Thoracic aorta (tissue), 2 donors: ENCODE results near the gene MYT1. TPM values are rescaled to one million over a fixed set of nuclear protein-coding genes. Genes with fewer than 3 reads are reported as not detected.

Source experiments
- ATAC-seq: fragments of 150-250 bp; one replicate; pipeline ENCODE4 v1.8.0; 2017; ENCODE audit warnings: low read depth; ENCODE audit not compliant: insufficient number of reproducible peaks, low FRiP score
- DNase-seq: peaks from one replicate; pipeline ENCODE4 v3.0.0-alpha.2; 2020; ENCODE audit warnings: low spot score
- H3K27ac ChIP-seq, 2 donors: fragments of 200-600 bp; sonication (generic); 1 replicate in 1 of 2; 2 replicates in 1 of 2; pipeline ENCODE4 v1.5.1; 2016; ENCODE audit warnings: mild to moderate bottlenecking in 2 of 2, moderate library complexity in 2 of 2
- H3K27me3 ChIP-seq: fragments of 200-600 bp; sonication (generic); replicated peaks from 2 replicates; pipeline ENCODE4 v1.6.0; 2016; ENCODE audit warnings: mild to moderate bottlenecking; ENCODE audit not compliant: insufficient read depth
- H3K36me3 ChIP-seq: fragments of 200-600 bp; sonication (generic); one replicate; pipeline ENCODE4 v1.5.1; 2016
- H3K4me1 ChIP-seq, 2 donors: fragments of 200-600 bp; sonication (generic); 1 replicate in 1 of 2; 2 replicates in 1 of 2; pipeline versions ENCODE4 v1.5.1 to v1.6.0; 2016; ENCODE audit warnings: low read depth in 2 of 2, mild to moderate bottlenecking in 1 of 2; ENCODE audit not compliant: control insufficient read depth in 1 of 2
- H3K4me3 ChIP-seq: fragments of 200-600 bp; sonication (generic); 2 replicates; pipeline ENCODE4 v1.5.1; 2016; ENCODE audit warnings: mild to moderate bottlenecking
- H3K9me3 ChIP-seq: fragments of 200-600 bp; sonication (generic); 2 replicates; pipeline ENCODE4 v1.5.1; 2016
- CTCF ChIP-seq: fragments of 200-600 bp; sonication (generic); IDR thresholded peaks from one replicate; pipeline ENCODE4 v1.5.1; 2019; ENCODE audit warnings: antibody characterized with exemption
- total RNA-seq, 2 donors: library from RNA; depleted of rRNA; stranded (reverse); fragments of >200 nt; gene quantifications; one replicate each; pipeline versions ENCODE4 v1.1.0 to v1.2.3, GENCODE V29; 2016

MYT1 gene
- total RNA-seq, 2 donors from 2014 or later: not detected

- ATAC-seq: no peak
- TF ChIP-seq CTCF: no peak
- no peak for DNase-seq
- Histone ChIP-seq H3K9me3 (no peaks in the 10 kb centered on the region), H3K27ac (no peak overlapping the region), H3K27me3 (no peaks in the 10 kb centered on the region), H3K4me3 (no peak overlapping the region), H3K4me1 (no peaks in the 10 kb centered on the region), H3K36me3 (peaks cover under 1% of the 10 kb centered on the region)
Observed at GRCh38 chr20:64276817-64277216, 112.6 kb downstream of the MYT1 start.

GRCh38 chr20:64277571-64278316 lies 113.5 kb downstream of the MYT1 start:
- TF ChIP-seq CTCF: no peak
- Histone ChIP-seq H3K9me3 (no peaks in the 10 kb centered on the region), H3K36me3 (no peaks in the 10 kb centered on the region), H3K4me3 (no peak overlapping the region), H3K27me3 (no peaks in the 10 kb centered on the region), H3K27ac (no peak overlapping the region), H3K4me1 (no peaks in the 10 kb centered on the region)
- ATAC-seq: no peak
- no peak for DNase-seq

- Histone ChIP-seq H3K9me3 (no peaks in the 10 kb centered on the region), H3K27ac (no peak overlapping the region), H3K36me3 (no peaks in the 10 kb centered on the region), H3K4me3 (no peak overlapping the region), H3K27me3 (no peaks in the 10 kb centered on the region), H3K4me1 (no peaks in the 10 kb centered on the region)
- TF ChIP-seq CTCF: no peak
- ATAC-seq (no peak), DNase-seq (no peak)
Observed at GRCh38 chr20:64278317-64278681, 114.0 kb downstream of the MYT1 start.

GRCh38 chr20:64279826-64280459 lies 115.7 kb downstream of the MYT1 start:
- no peak for ATAC-seq
- no peak for TF ChIP-seq CTCF
- Histone ChIP-seq H3K9me3 (no peaks in the 10 kb centered on the region), H3K4me3 (no peak overlapping the region), H3K27me3 (no peaks in the 10 kb centered on the region), H3K36me3 (no peaks in the 10 kb centered on the region), H3K4me1 (no peaks in the 10 kb centered on the region), H3K27ac (no peak overlapping the region)
- no peak for DNase-seq

- no peaks in the 10 kb centered on the region for H3K4me1 ChIP-seq
- ATAC-seq (no peak), DNase-seq (no peak)
- no peaks in the 10 kb centered on the region for H3K9me3 ChIP-seq
- no peaks in the 10 kb centered on the region for H3K27me3 ChIP-seq
- no peak for TF ChIP-seq CTCF
- no peak overlapping the region for H3K27ac ChIP-seq
- no peaks in the 10 kb centered on the region for H3K36me3 ChIP-seq
- no peak overlapping the region for H3K4me3 ChIP-seq
Observed at GRCh38 chr20:64280460-64280843, 116.2 kb downstream of the MYT1 start.
